HG03432 (cell line): Measurements from ENCODE around the gene RPS28.

Experiments used
- ATAC-seq: cut with Tn5 transposase; IDR thresholded peaks from one replicate; pipeline ENCODE4 v1.9.1; 2021; ENCODE audit warnings: mild to moderate bottlenecking, moderate library complexity; ENCODE audit not compliant: unreplicated experiment

Gene RPS28

DNA sequence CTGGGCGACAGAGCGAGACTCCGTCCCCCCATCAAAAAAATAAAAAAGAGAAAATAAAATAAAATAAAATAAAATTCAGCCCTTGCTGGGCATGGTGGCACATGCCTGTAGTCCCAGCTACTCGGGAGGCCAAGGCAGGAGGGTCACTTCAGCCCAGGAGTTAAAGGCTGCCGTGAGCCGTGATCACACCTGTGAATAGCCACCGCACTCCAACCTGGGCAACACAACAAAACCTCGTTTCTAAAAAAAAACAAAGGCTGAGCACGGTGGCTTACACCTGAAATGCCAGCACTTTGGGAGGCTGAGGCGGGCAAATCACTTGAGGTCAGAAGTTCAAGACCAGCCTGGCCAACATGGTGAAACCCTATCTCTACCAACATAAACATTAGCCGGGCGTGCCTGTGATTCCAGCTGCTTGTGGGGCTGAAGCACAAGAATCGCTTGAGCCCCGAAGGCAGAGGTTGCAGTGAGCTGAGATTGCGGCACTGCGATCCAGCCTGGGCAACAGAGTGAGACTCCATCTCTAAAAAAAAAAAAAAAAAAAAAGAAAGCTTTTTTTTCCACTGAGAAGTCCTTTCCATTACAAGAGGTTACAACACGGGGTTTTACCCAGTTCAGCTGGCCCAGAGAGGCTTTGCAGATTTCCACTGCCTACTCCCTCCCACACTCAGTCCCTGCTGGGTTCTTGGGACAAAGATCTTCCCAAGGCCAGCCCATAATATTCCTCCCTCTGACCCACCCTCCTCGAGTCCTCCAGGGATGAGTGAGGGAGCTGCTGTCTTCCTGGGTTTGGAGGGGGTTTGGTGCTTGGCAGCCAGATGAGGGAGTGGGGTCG lies 49.1 kb downstream of the RPS28 start:
- no peak for ATAC-seq

DNA sequence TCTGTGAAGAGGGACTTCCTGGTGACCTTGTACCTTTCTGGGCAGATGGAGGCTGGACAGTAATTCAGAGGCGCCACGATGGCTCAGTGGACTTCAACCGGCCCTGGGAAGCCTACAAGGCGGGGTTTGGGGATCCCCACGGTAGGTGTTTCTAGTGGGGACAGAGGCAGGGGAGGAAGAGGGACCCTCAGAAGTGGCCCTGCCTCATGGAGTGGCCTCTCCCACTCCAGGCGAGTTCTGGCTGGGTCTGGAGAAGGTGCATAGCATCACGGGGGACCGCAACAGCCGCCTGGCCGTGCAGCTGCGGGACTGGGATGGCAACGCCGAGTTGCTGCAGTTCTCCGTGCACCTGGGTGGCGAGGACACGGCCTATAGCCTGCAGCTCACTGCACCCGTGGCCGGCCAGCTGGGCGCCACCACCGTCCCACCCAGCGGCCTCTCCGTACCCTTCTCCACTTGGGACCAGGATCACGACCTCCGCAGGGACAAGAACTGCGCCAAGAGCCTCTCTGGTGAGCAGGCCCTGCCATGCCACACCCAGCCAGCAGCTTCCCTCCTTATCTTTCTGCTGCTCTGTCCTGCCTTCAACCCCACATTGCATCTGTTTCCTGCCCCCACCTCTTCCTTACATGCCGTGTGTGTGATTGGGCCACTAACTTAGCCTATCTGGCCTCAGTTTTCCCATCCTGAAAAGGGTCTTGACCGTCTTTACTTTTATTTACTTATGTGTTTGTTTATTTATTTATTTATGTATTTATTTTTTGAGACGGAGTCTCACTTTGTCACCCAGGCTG lies 49.9 kb downstream of the RPS28 start:
- no peak for ATAC-seq
